ENCODE data around the gene CEP295NL.

CEP295NL gene

DNA sequence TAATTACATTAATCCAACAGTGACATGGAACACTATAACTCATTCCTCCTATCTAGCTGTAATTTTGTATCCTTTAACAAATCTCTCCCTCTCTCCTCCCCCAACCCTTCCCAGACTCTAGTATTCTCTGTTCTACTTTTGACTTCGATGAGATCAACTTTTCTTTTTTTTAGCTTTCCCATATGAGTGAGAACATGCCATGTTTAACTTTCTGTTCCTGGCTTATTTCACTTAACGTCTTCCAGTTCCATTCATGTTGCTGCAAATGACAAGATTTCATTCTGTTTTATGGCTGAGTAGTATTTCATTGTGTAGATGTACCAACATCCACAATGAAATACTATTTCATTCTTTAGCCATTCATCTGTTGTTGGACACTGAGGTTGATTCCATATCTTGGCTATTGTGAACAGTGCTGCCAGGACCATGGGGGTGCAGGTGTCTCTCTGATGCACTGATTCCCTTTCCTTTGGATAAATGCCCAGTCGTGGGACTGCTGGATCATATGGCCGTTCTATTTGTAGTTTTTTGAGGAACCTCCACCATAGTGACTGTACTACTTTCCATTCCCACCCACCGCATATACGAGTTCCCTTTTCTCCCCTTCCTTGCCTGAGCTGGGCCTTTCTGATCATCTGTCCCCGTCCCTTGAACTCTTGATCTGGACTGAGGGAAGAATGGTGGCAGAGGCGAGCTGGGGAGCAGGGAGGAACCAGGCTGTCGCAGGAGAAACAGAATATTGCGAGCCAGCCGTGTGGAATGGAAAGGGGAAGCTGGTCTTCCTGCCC, 7.7 kb upstream of the CEP295NL start:
- Histone ChIP-seq H3K36me3 (replicated peaks; ENCODE audit: low read depth, low read length) (no peaks in the 10 kb centered on the region), H3K9ac (ENCODE audit: low read length) (no peak overlapping the region), H3K4me2 (ENCODE audit: low read length) (no peak overlapping the region), H3K27me3 (ENCODE audit: low read depth, low read length) (no peaks in the 10 kb centered on the region), H3K4me3 (ENCODE audit: low read length) (no peak overlapping the region), H3K79me2 (ENCODE audit: low read length) (no peaks in the 10 kb centered on the region), H3K27ac (ENCODE audit: low read length) (no peak overlapping the region), H2AFZ (ENCODE audit: low read depth, low read length) (no peak overlapping the region), H3K4me1 (ENCODE audit: low read length) (no peaks in the 10 kb centered on the region), H3K9me3 (ENCODE audit: insufficient read depth, low read length) (no peaks in the 10 kb centered on the region), H4K20me1 (ENCODE audit: insufficient read depth, low read length) (no peaks in the 10 kb centered on the region)
- TF ChIP-seq, protein P1, sequence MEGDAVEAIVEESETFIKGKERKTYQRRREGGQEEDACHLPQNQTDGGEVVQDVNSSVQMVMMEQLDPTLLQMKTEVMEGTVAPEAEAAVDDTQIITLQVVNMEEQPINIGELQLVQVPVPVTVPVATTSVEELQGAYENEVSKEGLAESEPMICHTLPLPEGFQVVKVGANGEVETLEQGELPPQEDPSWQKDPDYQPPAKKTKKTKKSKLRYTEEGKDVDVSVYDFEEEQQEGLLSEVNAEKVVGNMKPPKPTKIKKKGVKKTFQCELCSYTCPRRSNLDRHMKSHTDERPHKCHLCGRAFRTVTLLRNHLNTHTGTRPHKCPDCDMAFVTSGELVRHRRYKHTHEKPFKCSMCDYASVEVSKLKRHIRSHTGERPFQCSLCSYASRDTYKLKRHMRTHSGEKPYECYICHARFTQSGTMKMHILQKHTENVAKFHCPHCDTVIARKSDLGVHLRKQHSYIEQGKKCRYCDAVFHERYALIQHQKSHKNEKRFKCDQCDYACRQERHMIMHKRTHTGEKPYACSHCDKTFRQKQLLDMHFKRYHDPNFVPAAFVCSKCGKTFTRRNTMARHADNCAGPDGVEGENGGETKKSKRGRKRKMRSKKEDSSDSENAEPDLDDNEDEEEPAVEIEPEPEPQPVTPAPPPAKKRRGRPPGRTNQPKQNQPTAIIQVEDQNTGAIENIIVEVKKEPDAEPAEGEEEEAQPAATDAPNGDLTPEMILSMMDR (IDR thresholded peaks at IDR 0.05; ENCODE audit: low read depth, low read length), result no peak
- no peak for TF ChIP-seq EZH2phosphoT487 (IDR thresholded peaks at IDR 0.05; ENCODE audit: low read depth)

DNA sequence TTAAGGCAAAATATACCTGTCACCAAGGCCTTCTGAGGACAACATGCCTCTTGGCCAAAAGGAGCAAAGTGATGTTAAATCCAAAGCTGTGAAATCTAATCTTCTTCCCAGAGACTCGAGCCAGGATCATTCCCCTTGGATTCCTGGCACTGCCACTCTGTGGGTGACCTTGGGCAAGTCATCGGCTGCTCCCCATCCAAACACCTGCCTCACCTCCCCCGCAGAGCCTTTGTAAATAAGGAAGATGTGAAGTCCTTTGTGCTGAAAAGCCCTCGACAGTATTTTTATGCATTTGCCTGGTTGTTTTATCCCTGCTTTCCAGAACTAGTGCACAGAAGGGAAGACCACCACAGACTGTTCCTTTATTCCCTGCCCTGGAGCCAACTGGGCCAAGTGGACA, 5.4 kb upstream of the CEP295NL start:
- Histone ChIP-seq H3K79me2 (ENCODE audit: low read length) (no peaks in the 10 kb centered on the region), H3K9ac (ENCODE audit: low read length) (no peak overlapping the region), H3K4me2 (ENCODE audit: low read length) (no peak overlapping the region), H2AFZ (ENCODE audit: low read depth, low read length) (no peak overlapping the region), H3K4me1 (ENCODE audit: low read length) (no peaks in the 10 kb centered on the region), H3K9me3 (ENCODE audit: insufficient read depth, low read length) (no peaks in the 10 kb centered on the region), H3K36me3 (replicated peaks; ENCODE audit: low read depth, low read length) (no peaks in the 10 kb centered on the region), H4K20me1 (ENCODE audit: insufficient read depth, low read length) (no peaks in the 10 kb centered on the region), H3K27me3 (ENCODE audit: low read depth, low read length) (no peaks in the 10 kb centered on the region), H3K4me3 (ENCODE audit: low read length) (no peak overlapping the region), H3K27ac (ENCODE audit: low read length) (no peak overlapping the region)
- no peak for TF ChIP-seq EZH2phosphoT487 (IDR thresholded peaks at IDR 0.05; ENCODE audit: low read depth)
- TF ChIP-seq, protein P1 (IDR thresholded peaks at IDR 0.05; ENCODE audit: low read depth, low read length), result no peak

GRCh38 chr17:78905541-78905940, 2.5 kb upstream of the CEP295NL start:
- no peaks in the 10 kb centered on the region for H3K36me3 ChIP-seq (replicated peaks; ENCODE audit: low read depth, low read length)
- H3K79me2 ChIP-seq (ENCODE audit: low read length), result no peaks in the 10 kb centered on the region
- H2AFZ ChIP-seq (ENCODE audit: low read depth, low read length), result no peak overlapping the region
- no peak overlapping the region for H3K4me3 ChIP-seq (ENCODE audit: low read length)
- no peaks in the 10 kb centered on the region for H4K20me1 ChIP-seq (ENCODE audit: insufficient read depth, low read length)
- no peaks in the 10 kb centered on the region for H3K27me3 ChIP-seq (ENCODE audit: low read depth, low read length)
- H3K27ac ChIP-seq (ENCODE audit: low read length), result no peak overlapping the region
- H3K4me2 ChIP-seq (ENCODE audit: low read length), result no peak overlapping the region
- H3K9me3 ChIP-seq (ENCODE audit: insufficient read depth, low read length), result no peaks in the 10 kb centered on the region
- no peaks in the 10 kb centered on the region for H3K4me1 ChIP-seq (ENCODE audit: low read length)
- TF ChIP-seq EZH2phosphoT487 (IDR thresholded peaks at IDR 0.05; ENCODE audit: low read depth), result no peak
- TF ChIP-seq, protein P1 (IDR thresholded peaks at IDR 0.05; ENCODE audit: low read depth, low read length), result no peak
- H3K9ac ChIP-seq (ENCODE audit: low read length), result no peak overlapping the region

- H3K9ac ChIP-seq (ENCODE audit: low read length), result no peak overlapping the region
- H3K79me2 ChIP-seq (ENCODE audit: low read length), result no peaks in the 10 kb centered on the region
- no peaks in the 10 kb centered on the region for H3K36me3 ChIP-seq (replicated peaks; ENCODE audit: low read depth, low read length)
- H3K27me3 ChIP-seq (ENCODE audit: low read depth, low read length), result no peaks in the 10 kb centered on the region
- no peak overlapping the region for H3K4me2 ChIP-seq (ENCODE audit: low read length)
- H3K4me1 ChIP-seq (ENCODE audit: low read length), result no peaks in the 10 kb centered on the region
- TF ChIP-seq, protein P1 (IDR thresholded peaks at IDR 0.05; ENCODE audit: low read depth, low read length), result no peak
- TF ChIP-seq EZH2phosphoT487 (IDR thresholded peaks at IDR 0.05; ENCODE audit: low read depth), result no peak
- H3K4me3 ChIP-seq (ENCODE audit: low read length), result no peak overlapping the region
- no peak overlapping the region for H2AFZ ChIP-seq (ENCODE audit: low read depth, low read length)
- H4K20me1 ChIP-seq (ENCODE audit: insufficient read depth, low read length), result no peaks in the 10 kb centered on the region
- no peaks in the 10 kb centered on the region for H3K9me3 ChIP-seq (ENCODE audit: insufficient read depth, low read length)
- no peak overlapping the region for H3K27ac ChIP-seq (ENCODE audit: low read length)
Observed at GRCh38 chr17:78905116-78905515, 2.1 kb upstream of the CEP295NL start.
